ENCODE measurements around the gene IFIT3.

The IFIT3 gene

GRCh38 chr10:89357975-89358374 is 30.2 kb downstream of the IFIT3 start:
- DNase-seq (ENCODE audit: low read depth), result no peak

GRCh38 chr10:89360157-89360556 is 32.4 kb downstream of the IFIT3 start:
- no peak for DNase-seq (ENCODE audit: low read depth)

GRCh38 chr10:89362929-89363328 is 35.1 kb downstream of the IFIT3 start:
- DNase-seq (ENCODE audit: low read depth), result no peak

GRCh38 chr10:89363729-89364442 is 36.1 kb downstream of the IFIT3 start:
- DNase-seq (ENCODE audit: low read depth), result no peak

GRCh38 chr10:89364531-89364930 is 36.7 kb downstream of the IFIT3 start:
- no peak for DNase-seq (ENCODE audit: low read depth)

- DNase-seq (ENCODE audit: low read depth), result no peak
Observed at GRCh38 chr10:89367529-89367928, 39.7 kb downstream of the IFIT3 start.

- DNase-seq (ENCODE audit: low read depth), result no peak
Observed at GRCh38 chr10:89368129-89368528, 40.3 kb downstream of the IFIT3 start.

- DNase-seq (ENCODE audit: low read depth), result no peak
Observed at GRCh38 chr10:89369156-89370105, 41.6 kb downstream of the IFIT3 start.

GRCh38 chr10:89371079-89371478 is 43.3 kb downstream of the IFIT3 start:
- DNase-seq (ENCODE audit: low read depth), result no peak

GRCh38 chr10:89371987-89372386 is 44.2 kb downstream of the IFIT3 start:
- no peak for DNase-seq (ENCODE audit: low read depth)

GRCh38 chr10:89373916-89374711 is 46.3 kb downstream of the IFIT3 start:
- DNase-seq (ENCODE audit: low read depth), result no peak

- no peak for DNase-seq (ENCODE audit: low read depth)
Observed at GRCh38 chr10:89374713-89375141, 46.9 kb downstream of the IFIT3 start.

GRCh38 chr10:89377705-89378637 is 50.2 kb downstream of the IFIT3 start, which contains the start of gene IFIT1B:
Gene IFIT1B, plus strand, starts transcription at chr10:89378056. Its CDS starts 80 bp downstream, at chr10:89378136.
- DNase-seq (ENCODE audit: low read depth), result no peak

GRCh38 chr10:89379103-89379502 is 51.3 kb downstream of the IFIT3 start:
- DNase-seq (ENCODE audit: low read depth), result no peak

GRCh38 chr10:89382757-89383156 is 55.0 kb downstream of the IFIT3 start:
- DNase-seq (ENCODE audit: low read depth), result no peak

GRCh38 chr10:89384474-89385340 is 56.9 kb downstream of the IFIT3 start:
- DNase-seq (ENCODE audit: low read depth), result no peak

- no peak for DNase-seq (ENCODE audit: low read depth)
Observed at GRCh38 chr10:89388806-89389205, 61.0 kb downstream of the IFIT3 start.

GRCh38 chr10:89389254-89389653 is 61.5 kb downstream of the IFIT3 start:
- no peak for DNase-seq (ENCODE audit: low read depth)
